ENCODE data around the gene MLST8. TPM values are rescaled to one million over a fixed set of nuclear protein-coding genes. Genes with fewer than 3 reads are reported as not detected.

The MLST8 gene
- total and polyA plus RNA-seq, 7 donors: 30.6 to 58.7 (median 41.4) TPM

GRCh38 chr16:2174396-2175131 is 30.7 kb upstream of the MLST8 start:
- DNase-seq: no peak
- no peak overlapping the region for H3K27ac ChIP-seq
- H3K36me3 ChIP-seq: peaks cover 30 to 86% (median 56%) of the 10 kb centered on the region in 4 donors
- intact Hi-C loops (cut with DNase I): no loop called here
- peaks cover 0 to 8% (median 0%) of the 10 kb centered on the region in 3 donors for H3K27me3 ChIP-seq
- TF ChIP-seq POLR2AphosphoS5 (IDR thresholded peaks at IDR 0.05): no peak
- TF ChIP-seq, protein P1, sequence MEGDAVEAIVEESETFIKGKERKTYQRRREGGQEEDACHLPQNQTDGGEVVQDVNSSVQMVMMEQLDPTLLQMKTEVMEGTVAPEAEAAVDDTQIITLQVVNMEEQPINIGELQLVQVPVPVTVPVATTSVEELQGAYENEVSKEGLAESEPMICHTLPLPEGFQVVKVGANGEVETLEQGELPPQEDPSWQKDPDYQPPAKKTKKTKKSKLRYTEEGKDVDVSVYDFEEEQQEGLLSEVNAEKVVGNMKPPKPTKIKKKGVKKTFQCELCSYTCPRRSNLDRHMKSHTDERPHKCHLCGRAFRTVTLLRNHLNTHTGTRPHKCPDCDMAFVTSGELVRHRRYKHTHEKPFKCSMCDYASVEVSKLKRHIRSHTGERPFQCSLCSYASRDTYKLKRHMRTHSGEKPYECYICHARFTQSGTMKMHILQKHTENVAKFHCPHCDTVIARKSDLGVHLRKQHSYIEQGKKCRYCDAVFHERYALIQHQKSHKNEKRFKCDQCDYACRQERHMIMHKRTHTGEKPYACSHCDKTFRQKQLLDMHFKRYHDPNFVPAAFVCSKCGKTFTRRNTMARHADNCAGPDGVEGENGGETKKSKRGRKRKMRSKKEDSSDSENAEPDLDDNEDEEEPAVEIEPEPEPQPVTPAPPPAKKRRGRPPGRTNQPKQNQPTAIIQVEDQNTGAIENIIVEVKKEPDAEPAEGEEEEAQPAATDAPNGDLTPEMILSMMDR (IDR thresholded peaks at IDR 0.05): no peak
- no peak for TF ChIP-seq POLR2A (IDR thresholded peaks at IDR 0.05)
- no peak for TF ChIP-seq EP300 (IDR thresholded peaks at IDR 0.05)
- H3K4me1 ChIP-seq: peaks cover 0 to 5% (median 0%) of the 10 kb centered on the region in 4 donors
- no peak overlapping the region for H3K4me3 ChIP-seq
- H3K9me3 ChIP-seq: no peaks in the 10 kb centered on the region
- 92 to 94% methylated on average over 21 of the region's 21 CpGs for WGBS, 2 donors

DNA sequence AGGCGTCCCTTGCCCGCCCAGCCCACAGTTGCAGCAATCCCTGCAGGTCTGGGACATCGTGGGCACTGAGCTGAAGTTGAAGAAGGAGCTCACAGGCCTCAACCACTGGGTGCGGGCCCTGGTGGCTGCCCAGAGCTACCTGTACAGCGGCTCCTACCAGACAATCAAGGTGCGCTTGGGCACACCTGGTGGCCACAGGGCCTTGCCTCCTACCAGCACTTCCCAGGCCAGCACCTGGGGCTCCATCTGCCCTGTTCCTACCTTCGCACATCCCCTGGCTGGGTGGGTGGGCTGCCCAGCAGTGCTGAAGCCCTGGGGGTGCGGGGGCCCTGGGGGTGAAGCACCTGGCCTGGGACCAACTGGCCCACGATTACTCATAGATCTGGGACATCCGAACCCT is 29.8 kb upstream of the MLST8 start:
- peaks cover 30 to 77% (median 54%) of the 10 kb centered on the region in 4 donors for H3K36me3 ChIP-seq
- 92 to 96% methylated on average over 10 of the region's 10 CpGs for WGBS, 2 donors

DNA sequence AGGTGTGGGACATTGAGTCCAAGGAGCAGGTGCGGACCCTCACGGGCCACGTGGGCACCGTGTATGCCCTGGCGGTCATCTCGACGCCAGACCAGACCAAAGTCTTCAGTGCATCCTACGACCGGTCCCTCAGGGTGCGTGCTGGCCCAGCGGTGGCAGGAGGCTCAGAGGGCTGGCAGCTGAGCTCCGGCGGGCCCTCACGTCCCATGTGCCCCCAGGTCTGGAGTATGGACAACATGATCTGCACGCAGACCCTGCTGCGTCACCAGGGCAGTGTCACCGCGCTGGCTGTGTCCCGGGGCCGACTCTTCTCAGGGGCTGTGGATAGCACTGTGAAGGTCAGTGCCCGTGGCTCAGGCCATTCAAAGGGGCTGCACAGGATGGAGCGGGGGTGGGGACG is 29.2 kb upstream of the MLST8 start:
- Histone ChIP-seq H3K4me1 (peaks cover 0 to 5% (median 0%) of the 10 kb centered on the region in 4 donors), H3K36me3 (peaks cover 30 to 71% (median 53%) of the 10 kb centered on the region in 4 donors), H3K9me3 (no peaks in the 10 kb centered on the region), H3K27me3 (peaks cover 0 to 8% (median 0%) of the 10 kb centered on the region in 3 donors), H3K4me3 (no peak overlapping the region), H3K27ac (no peak overlapping the region)
- intact Hi-C loops (cut with DNase I): no loop called here
- DNase-seq: no peak
- WGBS, 2 donors: 94 to 97% methylated on average over 23 of the region's 23 CpGs
- TF ChIP-seq EP300 (IDR thresholded peaks at IDR 0.05) (no peak), POLR2AphosphoS5 (IDR thresholded peaks at IDR 0.05) (no peak), POLR2A (IDR thresholded peaks at IDR 0.05) (no peak)
- TF ChIP-seq, protein P1 (IDR thresholded peaks at IDR 0.05): no peak

More for the DNA sequence above, 29.8 kb upstream of the MLST8 start:
- H3K4me3 ChIP-seq: no peak overlapping the region
- no peak for DNase-seq
- peaks cover 0 to 8% (median 0%) of the 10 kb centered on the region in 3 donors for H3K27me3 ChIP-seq
- intact Hi-C loops (cut with DNase I): no loop called here
- TF ChIP-seq EP300 (IDR thresholded peaks at IDR 0.05) (no peak), POLR2A (IDR thresholded peaks at IDR 0.05) (no peak), POLR2AphosphoS5 (IDR thresholded peaks at IDR 0.05) (no peak)
- TF ChIP-seq, protein P1 (IDR thresholded peaks at IDR 0.05): no peak
- H3K4me1 ChIP-seq: peaks cover 0 to 5% (median 0%) of the 10 kb centered on the region in 4 donors
- H3K27ac ChIP-seq: no peak overlapping the region
- H3K9me3 ChIP-seq: no peaks in the 10 kb centered on the region

GRCh38 chr16:2177101-2177500 is 28.2 kb upstream of the MLST8 start:
- H3K9me3 ChIP-seq: no peaks in the 10 kb centered on the region
- no peak for DNase-seq
- peaks cover 30 to 61% (median 45%) of the 10 kb centered on the region in 4 donors for H3K36me3 ChIP-seq
- 93% methylated on average over 18 of the region's 18 CpGs for WGBS, 2 donors
- no peak for TF ChIP-seq POLR2A (IDR thresholded peaks at IDR 0.05)
- no peak for TF ChIP-seq EP300 (IDR thresholded peaks at IDR 0.05)
- TF ChIP-seq, protein P1 (IDR thresholded peaks at IDR 0.05): no peak
- TF ChIP-seq POLR2AphosphoS5 (IDR thresholded peaks at IDR 0.05): no peak
- intact Hi-C loops (cut with DNase I): no loop called here
- H3K4me1 ChIP-seq: peaks cover 0 to 5% (median 0%) of the 10 kb centered on the region in 4 donors
- no peak overlapping the region for H3K27ac ChIP-seq
- no peak overlapping the region for H3K4me3 ChIP-seq
- peaks cover 0 to 8% (median 0%) of the 10 kb centered on the region in 3 donors for H3K27me3 ChIP-seq
